Gastrocnemius medialis (tissue), 4 donors: Measurements from ENCODE around the gene CACNA1C. TPM values are rescaled to one million over a fixed set of nuclear protein-coding genes. Genes with fewer than 3 reads are reported as not detected.

Source experiments
- ATAC-seq, 2 donors: fragments of 150-250 bp; one replicate each; pipeline ENCODE4 v1.9.1; 2016
- DNase-seq, 2 donors: peaks; one replicate each; pipeline ENCODE4 v3.0.0-alpha.2; 2019
- H3K27ac ChIP-seq, 4 donors: fragments of 200-600 bp; sonication (generic); 1 replicate in 1 of 4; 2 replicates in 3 of 4; pipeline ENCODE4 v1.5.1; 2016 to 2018; ENCODE audit warnings: mild to moderate bottlenecking in 2 of 4, moderate library complexity in 1 of 4
- H3K27me3 ChIP-seq, 3 donors: fragments of 200-600 bp; sonication (generic) in 2 of 3; 1 replicate in 1 of 3; 2 replicates in 2 of 3; pipeline versions ENCODE4 v1.5.1 to v1.6.0; 2016 to 2019; ENCODE audit warnings: mild to moderate bottlenecking in 1 of 3, moderate library complexity in 1 of 3
- H3K36me3 ChIP-seq, 2 donors: fragments of 200-600 bp; sonication (generic) in 1 of 2; one replicate each; pipeline ENCODE4 v1.5.1; 2017 to 2018
- H3K4me1 ChIP-seq, 2 donors: fragments of 200-600 bp; sonication (generic) in 1 of 2; one replicate each; pipeline ENCODE4 v1.5.1; 2016 to 2017; ENCODE audit warnings: mild to moderate bottlenecking in 2 of 2
- H3K4me3 ChIP-seq, 4 donors: fragments of 200-600 bp; sonication (generic) in 3 of 4; 1 replicate in 1 of 4; 2 replicates in 3 of 4; pipeline ENCODE4 v1.5.1; 2016 to 2019; ENCODE audit warnings: mild to moderate bottlenecking in 2 of 4
- H3K9me3 ChIP-seq, 3 donors: fragments of 200-600 bp; sonication (generic) in 2 of 3; 1 replicate in 1 of 3; 2 replicates in 2 of 3; pipeline ENCODE4 v1.5.1; 2016 to 2019
- CTCF ChIP-seq, 5 experiments: fragments of 450-650 bp in 3 of 5; fragments of 200-600 bp in 2 of 5; sonication (generic) in 2 of 5; IDR thresholded peaks in 4 of 5; conservative IDR thresholded peaks in 1 of 5; 1 replicate in 4 of 5; 2 replicates in 1 of 5; pipeline ENCODE4 v1.5.1; 2016 to 2019; ENCODE audit warnings: antibody characterized with exemption in 5 of 5, mild to moderate bottlenecking in 3 of 5, moderate library complexity in 3 of 5
- POLR2A ChIP-seq, 2 donors: fragments of 450-650 bp; IDR thresholded peaks; one replicate each; pipeline ENCODE4 v1.6.1; 2017; ENCODE audit warnings: antibody characterized with exemption in 2 of 2, mild to moderate bottlenecking in 2 of 2, moderate library complexity in 2 of 2
- in situ Hi-C, 4 donors: fragments of 200-750 bp; cut with MboI; loops; one replicate each; pipeline versions ENCODE4 v1.15.0 to v1.8.0; 2017; ENCODE audit warnings: low sequenced_read_pairs in 4 of 4
- intact Hi-C: fragments of 100-400 bp; cut with DNase I; formaldehyde crosslinking; loops from one replicate; pipeline ENCODE4 v1.15.1; 2023; ENCODE audit warnings: low total_unique reads
- total RNA-seq, 4 donors: library from RNA; depleted of rRNA; stranded (reverse); fragments of >200 nt; gene quantifications; one replicate each; pipeline versions ENCODE4 v1.1.0 to v1.2.3, GENCODE V29; 2016

Gene CACNA1C
- total RNA-seq, 4 donors from 2014 or later, result 0.80 to 1.8 (median 0.91) TPM

GRCh38 chr12:2198542-2198941 is 145.8 kb downstream of the CACNA1C start:
- DNase-seq (no peak), ATAC-seq (no peak)
- in situ Hi-C loops (no loop called here), intact Hi-C loops (no loop called here)
- TF ChIP-seq CTCF (IDR thresholded peaks at IDR 0.05 in 4 of 5, conservative IDR thresholded peaks at IDR 0.05 in 1 of 5), result no peak
- no peak for TF ChIP-seq POLR2A (IDR thresholded peaks at IDR 0.05)
- H3K4me3 ChIP-seq, result no peak overlapping the region
- no peaks in the 10 kb centered on the region for H3K36me3 ChIP-seq
- peaks cover 0 to 6% (median 4%) of the 10 kb centered on the region in 3 donors for H3K27me3 ChIP-seq
- H3K4me1 ChIP-seq, result no peaks in the 10 kb centered on the region
- H3K27ac ChIP-seq, result no peak overlapping the region
- H3K9me3 ChIP-seq, result no peaks in the 10 kb centered on the region

DNA sequence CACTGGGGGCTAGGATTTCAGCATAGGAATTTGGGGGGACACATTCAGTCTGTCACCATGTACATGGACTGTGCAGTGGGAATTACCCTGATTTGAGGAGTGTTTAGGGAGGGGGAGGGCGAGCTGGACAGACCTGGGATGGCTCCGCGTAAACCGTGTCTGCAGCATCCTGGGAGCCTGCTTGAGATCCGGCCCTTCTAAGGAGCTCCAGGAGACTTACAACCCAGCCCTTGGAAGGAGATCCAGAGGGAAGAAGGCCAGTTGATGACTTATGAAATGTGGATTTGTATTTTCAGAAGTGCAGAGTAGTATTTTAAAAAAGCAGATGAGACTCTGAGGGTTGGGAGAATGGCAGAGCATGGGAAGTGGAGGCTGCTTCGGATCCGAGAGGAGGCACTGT is 153.2 kb downstream of the CACNA1C start:
- Histone ChIP-seq H3K27me3 (peaks cover 0 to 3% (median 0%) of the 10 kb centered on the region in 3 donors), H3K27ac (no peak overlapping the region), H3K4me3 (no peak overlapping the region), H3K9me3 (no peaks in the 10 kb centered on the region), H3K36me3 (no peaks in the 10 kb centered on the region), H3K4me1 (no peaks in the 10 kb centered on the region)
- no peak for DNase-seq
- no peak for ATAC-seq
- in situ Hi-C loops, result no loop called here
- intact Hi-C loops, result no loop called here
- TF ChIP-seq CTCF (IDR thresholded peaks at IDR 0.05 in 4 of 5, conservative IDR thresholded peaks at IDR 0.05 in 1 of 5), result no peak
- no peak for TF ChIP-seq POLR2A (IDR thresholded peaks at IDR 0.05)

DNA sequence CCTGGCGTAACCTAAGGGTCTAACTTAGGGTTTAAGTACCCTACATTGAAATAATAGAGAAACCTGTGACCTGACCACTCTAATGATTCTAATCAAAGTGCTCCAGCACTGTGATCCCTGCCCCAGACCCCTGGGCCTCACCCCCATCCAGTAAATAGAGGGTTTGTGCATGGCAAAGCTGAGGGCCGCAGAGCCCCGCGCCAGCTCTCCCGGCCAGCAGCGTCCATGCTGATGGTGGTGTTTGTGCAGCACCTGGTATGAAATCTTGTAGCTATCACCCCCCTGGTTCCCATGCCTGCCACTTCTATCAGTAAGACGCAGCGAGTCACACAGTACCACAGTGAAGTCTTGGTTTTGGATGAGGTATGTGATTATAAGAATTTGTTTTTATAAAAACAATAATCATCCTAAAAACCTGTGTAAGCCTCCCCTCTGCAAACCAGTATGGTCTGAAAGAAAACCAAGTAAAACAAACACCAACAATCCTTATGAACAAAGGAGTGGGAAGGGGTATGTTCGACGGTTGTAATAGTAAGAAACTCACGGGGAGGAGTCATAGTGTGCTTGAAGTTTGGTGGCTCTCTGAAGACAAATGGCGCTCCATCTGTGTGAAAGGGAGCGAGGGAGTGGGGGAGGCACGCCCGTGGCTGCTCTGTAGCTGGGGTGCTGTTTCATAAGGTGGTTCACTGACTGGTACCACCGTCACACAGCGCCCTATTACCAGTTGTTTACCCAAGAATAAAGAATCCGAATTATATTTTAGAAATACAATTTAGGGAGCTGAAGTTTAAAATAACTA is 156.2 kb downstream of the CACNA1C start:
- Histone ChIP-seq H3K27ac (no peak overlapping the region), H3K9me3 (no peaks in the 10 kb centered on the region), H3K27me3 (peaks cover 0 to 6% (median 0%) of the 10 kb centered on the region in 3 donors), H3K4me1 (no peaks in the 10 kb centered on the region), H3K36me3 (no peaks in the 10 kb centered on the region), H3K4me3 (no peak overlapping the region)
- no peak for DNase-seq
- TF ChIP-seq CTCF (IDR thresholded peaks at IDR 0.05 in 4 of 5, conservative IDR thresholded peaks at IDR 0.05 in 1 of 5), result no peak
- no peak for TF ChIP-seq POLR2A (IDR thresholded peaks at IDR 0.05)
- in situ Hi-C loops (no loop called here), intact Hi-C loops (no loop called here)
- no peak for ATAC-seq

GRCh38 chr12:2211119-2211518 is 158.3 kb downstream of the CACNA1C start:
- Histone ChIP-seq H3K4me1 (no peaks in the 10 kb centered on the region), H3K36me3 (no peaks in the 10 kb centered on the region), H3K9me3 (no peaks in the 10 kb centered on the region), H3K27me3 (peaks cover 0 to 9% (median 0%) of the 10 kb centered on the region in 3 donors), H3K4me3 (no peak overlapping the region), H3K27ac (no peak overlapping the region)
- TF ChIP-seq CTCF (IDR thresholded peaks at IDR 0.05 in 4 of 5, conservative IDR thresholded peaks at IDR 0.05 in 1 of 5) (no peak), POLR2A (IDR thresholded peaks at IDR 0.05) (no peak)
- DNase-seq (no peak), ATAC-seq (no peak)
- in situ Hi-C loops (no loop called here), intact Hi-C loops (no loop called here)
